Measurements from ENCODE around the gene TRMT5. TPM values are rescaled to one million over a fixed set of nuclear protein-coding genes. Genes with fewer than 3 reads are reported as not detected.

Gene TRMT5
- total and polyA plus RNA-seq, 2 donors (not counting 3 experiments of a cell fraction or from before 2014, with no cell fraction given), result 2.4 to 12.6 TPM

DNA sequence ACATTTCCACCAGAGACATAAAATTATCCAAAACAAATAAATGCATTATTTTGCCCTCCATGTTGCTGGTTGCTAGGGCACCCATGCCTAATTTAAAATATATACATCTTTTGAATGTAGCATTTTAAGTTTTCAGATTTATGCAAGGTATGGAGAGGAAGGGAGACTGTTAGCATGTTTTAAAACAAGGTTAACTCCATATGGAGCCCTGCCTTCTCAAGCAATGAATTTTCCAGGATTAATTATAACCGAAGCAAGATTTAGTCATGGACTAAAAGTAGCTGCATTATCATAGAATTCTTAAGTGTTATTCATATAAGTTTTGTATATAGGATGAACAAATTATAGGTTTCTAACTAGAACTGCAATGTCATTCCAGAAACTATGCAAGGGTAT is 37.2 kb downstream of the TRMT5 start:
- H3K27ac ChIP-seq (ENCODE audit: insufficient read depth, low read depth, low read length), result no peak overlapping the region
- dilution Hi-C loops (cut with MboI; ENCODE audit: extremely low pct_ligation_motif_present, low sequenced_read_pairs), result no loop called here
- DNase-seq (ENCODE audit: low read depth, low spot score) (no peak), FAIRE-seq (no peak)
- POLR2A ChIA-PET, result interaction anchor here (0.7 kb wide), 1 partner anchor 158 kb away, joined by 9 read pairs; no protein-coding TSS in a partner anchor
- H3K79me2 ChIP-seq (ENCODE audit: control insufficient read depth, insufficient read depth, low read length), result no peaks in the 10 kb centered on the region
- no peak for TF ChIP-seq JUN (IDR thresholded peaks at IDR 0.05; ENCODE audit: borderline replicate concordance, insufficient read depth, insufficient read length, low read depth)
- TF ChIP-seq MYC (IDR thresholded peaks at IDR 0.05; ENCODE audit: low read depth, low read length), result no peak
- no peak for TF ChIP-seq FOS (IDR thresholded peaks at IDR 0.05; ENCODE audit: borderline replicate concordance, insufficient read depth, low read length)
- no peak for TF ChIP-seq EZH2 (IDR thresholded peaks at IDR 0.05; ENCODE audit: borderline replicate concordance, low read depth, low read length, severe bottlenecking)
- H3K27me3 ChIP-seq (ENCODE audit: control insufficient read depth in 2 of 2, insufficient read depth in 2 of 2, low read length in 2 of 2), result no peaks in the 10 kb centered on the region
- no peaks in the 10 kb centered on the region for H3K9me1 ChIP-seq (replicated peaks; ENCODE audit: control insufficient read depth, extremely low read depth, insufficient read depth, low read length)
- H3K4me3 ChIP-seq (replicated peaks in 1 of 3; ENCODE audit: insufficient read depth in 1 of 3, low read depth in 1 of 3, low read length in 3 of 3), result no peak overlapping the region
- no peaks in the 10 kb centered on the region for H3K36me3 ChIP-seq (ENCODE audit: control insufficient read depth in 2 of 2, extremely low read depth in 1 of 2, insufficient read depth in 2 of 2, low read length in 2 of 2)
- no peaks in the 10 kb centered on the region for H4K20me1 ChIP-seq (replicated peaks; ENCODE audit: control insufficient read depth, extremely low read depth, insufficient read depth, low read length)
- no peak overlapping the region for H3K4me2 ChIP-seq (ENCODE audit: insufficient read depth, low read length)
- no peak overlapping the region for H3K9ac ChIP-seq (replicated peaks; ENCODE audit: extremely low read depth, insufficient read depth, low read length)
- CTCF ChIA-PET, result interaction anchor here (0.6 kb wide), 1 partner anchor 238 kb away, joined by 3 read pairs; no protein-coding TSS in a partner anchor
- BruUV-seq (replicated peaks), result no TSS peak
- no peaks in the 10 kb centered on the region for H3K9me3 ChIP-seq (replicated peaks; ENCODE audit: control insufficient read depth, insufficient read depth, low read length)
- H3K4me1 ChIP-seq (ENCODE audit: control insufficient read depth, extremely low read depth, insufficient read depth, low read length), result peaks cover 2% of the 10 kb centered on the region
- intact Hi-C loops (cut with micrococcal nuclease), result no loop called here
- no peak overlapping the region for H2AFZ ChIP-seq (ENCODE audit: low read depth, low read length)

- H3K9me3 ChIP-seq (replicated peaks; ENCODE audit: control insufficient read depth, insufficient read depth, low read length), result no peaks in the 10 kb centered on the region
- H3K27ac ChIP-seq (ENCODE audit: insufficient read depth, low read depth, low read length), result no peak overlapping the region
- POLR2A ChIA-PET, result no interaction called here
- intact Hi-C loops (cut with micrococcal nuclease), result no loop called here
- no peak overlapping the region for H3K4me3 ChIP-seq (replicated peaks in 1 of 3; ENCODE audit: insufficient read depth in 1 of 3, low read depth in 1 of 3, low read length in 3 of 3)
- dilution Hi-C loops (cut with MboI; ENCODE audit: extremely low pct_ligation_motif_present, low sequenced_read_pairs), result no loop called here
- CTCF ChIA-PET, result no interaction called here
- DNase-seq (ENCODE audit: low read depth, low spot score) (no peak), FAIRE-seq (no peak)
- H3K9ac ChIP-seq (replicated peaks; ENCODE audit: extremely low read depth, insufficient read depth, low read length), result no peak overlapping the region
- no peaks in the 10 kb centered on the region for H3K36me3 ChIP-seq (ENCODE audit: control insufficient read depth in 2 of 2, extremely low read depth in 1 of 2, insufficient read depth in 2 of 2, low read length in 2 of 2)
- no peak overlapping the region for H3K4me2 ChIP-seq (ENCODE audit: insufficient read depth, low read length)
- H3K9me1 ChIP-seq (replicated peaks; ENCODE audit: control insufficient read depth, extremely low read depth, insufficient read depth, low read length), result no peaks in the 10 kb centered on the region
- no peaks in the 10 kb centered on the region for H3K4me1 ChIP-seq (ENCODE audit: control insufficient read depth, extremely low read depth, insufficient read depth, low read length)
- no peaks in the 10 kb centered on the region for H3K79me2 ChIP-seq (ENCODE audit: control insufficient read depth, insufficient read depth, low read length)
- TF ChIP-seq POLR2A (IDR thresholded peaks at IDR 0.05; ENCODE audit: low read depth, low read length), result no peak
- H2AFZ ChIP-seq (ENCODE audit: low read depth, low read length), result no peak overlapping the region
- H3K27me3 ChIP-seq (ENCODE audit: control insufficient read depth in 2 of 2, insufficient read depth in 2 of 2, low read length in 2 of 2), result no peaks in the 10 kb centered on the region
- no TSS peak for BruUV-seq (replicated peaks)
- H4K20me1 ChIP-seq (replicated peaks; ENCODE audit: control insufficient read depth, extremely low read depth, insufficient read depth, low read length), result no peaks in the 10 kb centered on the region
Observed at GRCh38 chr14:60935319-60935718, 45.6 kb downstream of the TRMT5 start.

All from endothelial cell of umbilical vein (primary cell).